ENCODE measurements around the gene CAMK2B.

The CAMK2B gene

DNA sequence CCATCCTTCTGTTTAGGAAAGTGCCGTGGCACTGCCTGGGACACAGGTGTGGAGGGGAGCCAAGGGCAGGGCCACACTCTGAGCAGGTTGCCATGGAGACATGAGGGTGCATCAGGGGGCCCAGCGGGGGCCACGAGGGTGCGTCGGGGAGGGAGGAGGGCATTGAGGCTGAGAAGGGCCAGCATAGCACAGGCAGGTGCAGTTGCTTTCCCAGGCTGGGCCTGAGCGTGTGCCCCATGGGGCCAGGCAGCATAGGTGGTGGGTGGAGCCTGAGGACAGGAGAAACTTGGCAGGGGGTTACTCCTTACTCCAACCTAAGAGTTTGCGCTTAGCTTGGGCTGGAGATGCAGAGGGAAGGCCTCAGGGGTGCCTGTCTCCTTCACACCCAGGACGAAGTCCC lies 109.4 kb downstream of the CAMK2B start:
- no peak for TF ChIP-seq EP300 (IDR thresholded peaks at IDR 0.05; ENCODE audit: borderline replicate concordance)
- TF ChIP-seq ZBTB7A (IDR thresholded peaks at IDR 0.05; ENCODE audit: low read depth): no peak
- no peak for TF ChIP-seq YY1 (IDR thresholded peaks at IDR 0.05; ENCODE audit: low read depth)
- no peak for TF ChIP-seq EGR1 (IDR thresholded peaks at IDR 0.05)
- TF ChIP-seq FOXM1 (IDR thresholded peaks at IDR 0.05; ENCODE audit: borderline replicate concordance, low read depth): no peak
- TF ChIP-seq, protein P1, sequence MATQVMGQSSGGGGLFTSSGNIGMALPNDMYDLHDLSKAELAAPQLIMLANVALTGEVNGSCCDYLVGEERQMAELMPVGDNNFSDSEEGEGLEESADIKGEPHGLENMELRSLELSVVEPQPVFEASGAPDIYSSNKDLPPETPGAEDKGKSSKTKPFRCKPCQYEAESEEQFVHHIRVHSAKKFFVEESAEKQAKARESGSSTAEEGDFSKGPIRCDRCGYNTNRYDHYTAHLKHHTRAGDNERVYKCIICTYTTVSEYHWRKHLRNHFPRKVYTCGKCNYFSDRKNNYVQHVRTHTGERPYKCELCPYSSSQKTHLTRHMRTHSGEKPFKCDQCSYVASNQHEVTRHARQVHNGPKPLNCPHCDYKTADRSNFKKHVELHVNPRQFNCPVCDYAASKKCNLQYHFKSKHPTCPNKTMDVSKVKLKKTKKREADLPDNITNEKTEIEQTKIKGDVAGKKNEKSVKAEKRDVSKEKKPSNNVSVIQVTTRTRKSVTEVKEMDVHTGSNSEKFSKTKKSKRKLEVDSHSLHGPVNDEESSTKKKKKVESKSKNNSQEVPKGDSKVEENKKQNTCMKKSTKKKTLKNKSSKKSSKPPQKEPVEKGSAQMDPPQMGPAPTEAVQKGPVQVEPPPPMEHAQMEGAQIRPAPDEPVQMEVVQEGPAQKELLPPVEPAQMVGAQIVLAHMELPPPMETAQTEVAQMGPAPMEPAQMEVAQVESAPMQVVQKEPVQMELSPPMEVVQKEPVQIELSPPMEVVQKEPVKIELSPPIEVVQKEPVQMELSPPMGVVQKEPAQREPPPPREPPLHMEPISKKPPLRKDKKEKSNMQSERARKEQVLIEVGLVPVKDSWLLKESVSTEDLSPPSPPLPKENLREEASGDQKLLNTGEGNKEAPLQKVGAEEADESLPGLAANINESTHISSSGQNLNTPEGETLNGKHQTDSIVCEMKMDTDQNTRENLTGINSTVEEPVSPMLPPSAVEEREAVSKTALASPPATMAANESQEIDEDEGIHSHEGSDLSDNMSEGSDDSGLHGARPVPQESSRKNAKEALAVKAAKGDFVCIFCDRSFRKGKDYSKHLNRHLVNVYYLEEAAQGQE (IDR thresholded peaks at IDR 0.05; ENCODE audit: low read depth): no peak
- no peak for TF ChIP-seq TAF1 (IDR thresholded peaks at IDR 0.05; ENCODE audit: low read depth)
- TF ChIP-seq TEAD4 (IDR thresholded peaks at IDR 0.05): no peak

DNA sequence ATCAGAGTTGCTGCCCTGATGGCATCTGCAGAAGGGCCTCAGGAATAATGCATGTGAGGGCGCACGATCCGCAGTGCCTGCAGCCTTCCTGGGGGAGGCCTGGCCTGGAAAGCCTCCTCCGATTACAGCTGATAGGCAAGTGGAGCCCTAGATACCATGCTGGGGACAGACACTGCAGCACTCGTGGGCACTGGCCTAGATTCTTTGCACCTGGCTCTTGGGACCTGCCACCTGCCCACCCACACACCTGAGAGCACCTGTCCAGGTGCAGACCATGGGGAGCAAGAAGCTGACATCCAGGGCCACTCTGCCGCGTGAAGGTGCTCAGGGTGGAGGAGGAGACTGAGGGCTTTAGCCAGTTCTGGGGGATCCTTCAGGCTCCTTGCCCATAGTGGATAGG lies 109.9 kb downstream of the CAMK2B start:
- TF ChIP-seq NFIC (IDR thresholded peaks at IDR 0.05) (no peak), RAD21 (IDR thresholded peaks at IDR 0.05; ENCODE audit: low read depth) (no peak), CEBPB (IDR thresholded peaks at IDR 0.05) (no peak)

DNA sequence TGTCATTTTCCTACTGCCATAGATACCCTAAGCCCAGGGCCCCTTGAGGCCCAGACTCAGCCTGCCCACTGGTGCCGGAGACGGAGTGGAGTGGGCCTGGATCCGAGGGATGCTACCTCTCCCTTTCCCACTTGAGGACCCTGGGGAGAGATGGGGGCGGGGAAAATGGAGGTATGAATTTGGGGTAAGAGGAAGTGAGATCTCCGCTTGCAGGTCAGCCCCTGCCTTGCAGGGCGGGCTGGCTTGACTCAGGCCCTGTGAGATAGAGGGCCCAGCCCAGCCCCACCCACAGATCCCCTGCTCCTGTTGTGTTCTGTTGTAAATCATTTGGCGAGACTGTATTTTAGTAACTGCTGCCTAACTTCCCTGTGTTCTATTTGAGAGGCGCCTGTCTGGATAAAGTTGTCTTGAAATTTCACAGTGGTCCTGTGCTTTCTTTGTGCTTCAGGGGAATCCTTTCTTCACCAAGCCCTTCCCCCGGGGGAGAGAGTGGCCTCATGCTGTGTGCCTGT lies 111.5 kb downstream of the CAMK2B start:
- TF ChIP-seq TEAD4 (IDR thresholded peaks at IDR 0.05) (no peak), RAD21 (IDR thresholded peaks at IDR 0.05; ENCODE audit: low read depth) (no peak), FOXM1 (IDR thresholded peaks at IDR 0.05; ENCODE audit: borderline replicate concordance, low read depth) (no peak), NFIC (IDR thresholded peaks at IDR 0.05) (no peak), YY1 (IDR thresholded peaks at IDR 0.05; ENCODE audit: low read depth) (no peak), TAF1 (IDR thresholded peaks at IDR 0.05; ENCODE audit: low read depth) (no peak), EGR1 (IDR thresholded peaks at IDR 0.05) (no peak), EP300 (IDR thresholded peaks at IDR 0.05; ENCODE audit: borderline replicate concordance) (no peak), CEBPB (IDR thresholded peaks at IDR 0.05) (no peak)
- TF ChIP-seq, protein P2, sequence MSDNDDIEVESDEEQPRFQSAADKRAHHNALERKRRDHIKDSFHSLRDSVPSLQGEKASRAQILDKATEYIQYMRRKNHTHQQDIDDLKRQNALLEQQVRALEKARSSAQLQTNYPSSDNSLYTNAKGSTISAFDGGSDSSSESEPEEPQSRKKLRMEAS (IDR thresholded peaks at IDR 0.05): no peak

DNA sequence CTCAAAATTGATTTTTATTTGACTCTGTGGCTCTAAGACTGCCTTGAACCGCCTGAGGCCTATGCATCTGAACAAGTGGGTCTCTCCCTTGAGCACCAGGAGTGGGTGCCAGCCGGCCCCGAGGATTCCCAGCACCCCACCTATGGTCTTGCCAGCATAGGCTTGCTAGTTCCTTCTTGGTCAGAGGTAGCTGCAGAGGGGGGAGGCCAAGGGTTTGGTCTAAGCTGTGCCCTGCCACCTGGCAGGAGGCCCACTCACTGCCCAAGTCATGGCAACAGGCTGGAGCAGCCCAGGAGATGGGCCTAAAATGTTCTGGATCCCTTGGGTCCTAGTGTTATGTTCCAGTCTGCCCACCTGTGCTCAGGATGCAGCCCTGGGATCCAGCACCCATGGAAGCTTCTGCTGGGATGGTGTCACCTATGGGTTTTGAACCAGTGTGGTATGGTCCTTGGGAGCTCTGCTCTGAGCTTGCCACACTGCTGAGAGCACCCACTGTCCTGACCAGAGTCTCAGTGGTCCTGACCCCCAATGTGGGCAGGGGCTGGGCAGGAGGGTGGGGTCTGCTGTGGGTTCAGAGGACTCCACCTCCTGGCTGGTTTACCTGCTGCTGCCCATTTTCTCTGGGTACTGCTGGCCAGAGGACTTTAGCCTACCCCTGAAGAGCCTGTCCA lies 112.1 kb downstream of the CAMK2B start:
- TF ChIP-seq EGR1 (IDR thresholded peaks at IDR 0.05): no peak
- no peak for TF ChIP-seq RAD21 (IDR thresholded peaks at IDR 0.05; ENCODE audit: low read depth)
- TF ChIP-seq EP300 (IDR thresholded peaks at IDR 0.05; ENCODE audit: borderline replicate concordance): no peak
- TF ChIP-seq CEBPB (IDR thresholded peaks at IDR 0.05): no peak
- TF ChIP-seq, protein P3, sequence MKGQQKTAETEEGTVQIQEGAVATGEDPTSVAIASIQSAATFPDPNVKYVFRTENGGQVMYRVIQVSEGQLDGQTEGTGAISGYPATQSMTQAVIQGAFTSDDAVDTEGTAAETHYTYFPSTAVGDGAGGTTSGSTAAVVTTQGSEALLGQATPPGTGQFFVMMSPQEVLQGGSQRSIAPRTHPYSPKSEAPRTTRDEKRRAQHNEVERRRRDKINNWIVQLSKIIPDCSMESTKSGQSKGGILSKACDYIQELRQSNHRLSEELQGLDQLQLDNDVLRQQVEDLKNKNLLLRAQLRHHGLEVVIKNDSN (IDR thresholded peaks at IDR 0.05): no peak
- TF ChIP-seq YY1 (IDR thresholded peaks at IDR 0.05; ENCODE audit: low read depth): no peak
- no peak for TF ChIP-seq TCF12 (IDR thresholded peaks at IDR 0.05; ENCODE audit: low read depth)
- TF ChIP-seq TEAD4 (IDR thresholded peaks at IDR 0.05): no peak
- TF ChIP-seq FOXM1 (IDR thresholded peaks at IDR 0.05; ENCODE audit: borderline replicate concordance, low read depth): no peak
- TF ChIP-seq TAF1 (IDR thresholded peaks at IDR 0.05; ENCODE audit: low read depth): no peak
- TF ChIP-seq, protein P1 (IDR thresholded peaks at IDR 0.05; ENCODE audit: low read depth): no peak
- no peak for TF ChIP-seq NFIC (IDR thresholded peaks at IDR 0.05)
- no peak for TF ChIP-seq CREB1 (IDR thresholded peaks at IDR 0.05; ENCODE audit: low read depth)
- TF ChIP-seq ZBTB7A (IDR thresholded peaks at IDR 0.05; ENCODE audit: low read depth): no peak
- TF ChIP-seq, protein P2 (IDR thresholded peaks at IDR 0.05): no peak

DNA sequence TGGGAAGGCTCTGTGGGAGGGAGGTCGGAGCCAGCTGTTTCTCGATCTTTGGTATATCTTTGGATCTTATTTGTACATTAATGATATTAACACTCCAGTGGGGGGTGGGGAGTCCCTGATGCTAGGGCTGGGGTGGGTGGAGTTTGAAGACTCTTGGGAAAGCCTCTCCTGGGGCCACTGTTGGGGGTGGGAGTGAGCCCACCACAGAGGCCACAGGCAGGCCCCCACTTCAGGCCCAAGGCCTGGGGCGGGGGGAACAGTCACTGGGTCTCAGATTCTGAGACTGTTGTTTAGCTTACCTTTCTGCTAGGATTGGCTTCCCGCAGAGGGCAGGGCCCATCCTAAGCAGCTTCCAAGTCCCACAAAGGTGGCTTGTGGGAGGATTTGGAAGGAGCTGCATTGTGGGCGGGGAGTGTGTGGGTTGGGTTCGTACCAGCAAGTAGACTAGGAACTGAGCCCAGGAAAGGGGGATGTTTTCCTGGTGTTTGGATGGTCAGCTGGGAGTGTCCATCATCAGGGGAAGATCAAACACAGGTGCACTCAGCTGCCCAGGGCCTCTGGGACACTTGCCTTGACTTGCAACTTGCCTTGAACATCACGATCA lies 112.7 kb downstream of the CAMK2B start:
- TF ChIP-seq, protein P1 (IDR thresholded peaks at IDR 0.05; ENCODE audit: low read depth): no peak
- no peak for TF ChIP-seq CREB1 (IDR thresholded peaks at IDR 0.05; ENCODE audit: low read depth)
- TF ChIP-seq NFIC (IDR thresholded peaks at IDR 0.05): no peak
- no peak for TF ChIP-seq FOXM1 (IDR thresholded peaks at IDR 0.05; ENCODE audit: borderline replicate concordance, low read depth)
- TF ChIP-seq, protein P3 (IDR thresholded peaks at IDR 0.05): no peak
- TF ChIP-seq ZBTB7A (IDR thresholded peaks at IDR 0.05; ENCODE audit: low read depth): no peak
- no peak for TF ChIP-seq EGR1 (IDR thresholded peaks at IDR 0.05)
- TF ChIP-seq, protein P2 (IDR thresholded peaks at IDR 0.05): no peak
- TF ChIP-seq TAF1 (IDR thresholded peaks at IDR 0.05; ENCODE audit: low read depth): no peak
- no peak for TF ChIP-seq TEAD4 (IDR thresholded peaks at IDR 0.05)
